Fibroblast of the aortic adventitia (primary cell): Measurements from ENCODE around the gene TPM2. TPM values are rescaled to one million over a fixed set of nuclear protein-coding genes. Genes with fewer than 3 reads are reported as not detected.

Source experiments
- DNase-seq: peaks from one replicate; pipeline ENCODE4 v3.0.0-alpha.2; 2010; ENCODE audit warnings: low read depth
- H3K4me3 ChIP-seq: 2 replicates; pipeline ENCODE4 v1.5.1; 2011; ENCODE audit warnings: low read depth, mild to moderate bottlenecking, control low read depth, low read length, moderate library complexity
- CTCF ChIP-seq: IDR thresholded peaks from 2 replicates; pipeline ENCODE4 v1.5.1; 2011; ENCODE audit warnings: mild to moderate bottlenecking, low read length, control low read depth, inconsistent platforms; ENCODE audit not compliant: insufficient read depth
- total RNA-seq: library from RNA; depleted of rRNA; stranded (reverse); fragments of >200 nt; gene quantifications from 2 replicates; pipeline ENCODE4 v1.2.3, GENCODE V29; 2012; ENCODE audit warnings: low replicate concordance

Gene TPM2
- total RNA-seq, 1 donor, result 484 TPM

- TF ChIP-seq CTCF, result no peak
- no peak overlapping the region for H3K4me3 ChIP-seq
- no peak for DNase-seq
Measured at GRCh38 chr9:35713578-35713977, 23.9 kb upstream of the TPM2 start.

GRCh38 chr9:35712762-35713400 lies 23.2 kb upstream of the TPM2 start:
- DNase-seq, result no peak
- no peak for TF ChIP-seq CTCF
- no peak overlapping the region for H3K4me3 ChIP-seq

GRCh38 chr9:35711501-35712428 lies 22.0 kb upstream of the TPM2 start:
- no peak for TF ChIP-seq CTCF
- no peak overlapping the region for H3K4me3 ChIP-seq
- DNase-seq, result no peak

GRCh38 chr9:35710818-35711500 lies 21.2 kb upstream of the TPM2 start:
- TF ChIP-seq CTCF, result no peak
- no peak overlapping the region for H3K4me3 ChIP-seq
- DNase-seq, result no peak

GRCh38 chr9:35708146-35708545 lies 18.4 kb upstream of the TPM2 start:
- no peak overlapping the region for H3K4me3 ChIP-seq
- TF ChIP-seq CTCF, result no peak
- DNase-seq, result no peak

- TF ChIP-seq CTCF, result no peak
Measured at GRCh38 chr9:35706951-35707350, 17.2 kb upstream of the TPM2 start.

More at GRCh38 chr9:35706951-35707350, 17.2 kb upstream of the TPM2 start:
- H3K4me3 ChIP-seq, result no peak overlapping the region
- no peak for DNase-seq
